Cardiac fibroblast (primary cell): ENCODE measurements around the gene NFATC1.
A peak's percentile ranks its signal among the peaks of the same experiment; 100 is the strongest.
"Not testable (repeated sequence)": the region's sequence is repeated elsewhere in the genome, so short reads cannot be mapped to it uniquely, and the experiment has no call there.

Source experiments
- DNase-seq, 2 donors: peaks; one replicate each; pipeline versions ENCODE4 v3.0.0 to v3.0.0-alpha.2; 2010; ENCODE audit warnings: low read depth in 2 of 2
- H3K4me3 ChIP-seq, 2 donors: replicated peaks in 1 of 2; 1 replicate in 1 of 2; 2 replicates in 1 of 2; pipeline ENCODE4 v1.5.1; 2011; ENCODE audit warnings: low read depth in 2 of 2, low read length in 2 of 2, mild to moderate bottlenecking in 2 of 2, moderate library complexity in 1 of 2
- TF ChIP-seq, protein P1 (sequence below): IDR thresholded peaks from one replicate; pipeline ENCODE4 v1.5.1; 2011; ENCODE audit warnings: low read depth, mild to moderate bottlenecking, low read length, inconsistent platforms

The NFATC1 gene

DNA sequence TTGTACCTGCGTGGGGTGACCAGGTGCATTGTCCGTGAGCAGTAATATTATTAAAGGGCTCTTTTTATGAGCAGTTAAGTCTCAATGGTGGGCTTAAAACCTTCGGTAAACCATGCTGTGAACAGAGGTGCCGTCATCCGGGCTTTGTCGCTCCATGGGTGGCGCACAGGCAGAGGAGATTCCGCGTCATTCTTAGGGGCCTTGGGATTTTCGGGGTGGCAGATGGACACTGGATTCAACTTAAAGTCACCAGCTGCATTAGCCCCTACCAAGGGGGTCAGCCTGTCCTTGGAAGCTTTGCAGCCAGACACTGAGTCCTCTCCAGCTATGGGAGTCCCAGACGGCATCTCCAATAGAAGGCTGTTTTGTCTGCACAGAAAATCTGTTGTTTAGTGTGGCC, 107.7 kb downstream of the NFATC1 start:
- TF ChIP-seq, protein P1, sequence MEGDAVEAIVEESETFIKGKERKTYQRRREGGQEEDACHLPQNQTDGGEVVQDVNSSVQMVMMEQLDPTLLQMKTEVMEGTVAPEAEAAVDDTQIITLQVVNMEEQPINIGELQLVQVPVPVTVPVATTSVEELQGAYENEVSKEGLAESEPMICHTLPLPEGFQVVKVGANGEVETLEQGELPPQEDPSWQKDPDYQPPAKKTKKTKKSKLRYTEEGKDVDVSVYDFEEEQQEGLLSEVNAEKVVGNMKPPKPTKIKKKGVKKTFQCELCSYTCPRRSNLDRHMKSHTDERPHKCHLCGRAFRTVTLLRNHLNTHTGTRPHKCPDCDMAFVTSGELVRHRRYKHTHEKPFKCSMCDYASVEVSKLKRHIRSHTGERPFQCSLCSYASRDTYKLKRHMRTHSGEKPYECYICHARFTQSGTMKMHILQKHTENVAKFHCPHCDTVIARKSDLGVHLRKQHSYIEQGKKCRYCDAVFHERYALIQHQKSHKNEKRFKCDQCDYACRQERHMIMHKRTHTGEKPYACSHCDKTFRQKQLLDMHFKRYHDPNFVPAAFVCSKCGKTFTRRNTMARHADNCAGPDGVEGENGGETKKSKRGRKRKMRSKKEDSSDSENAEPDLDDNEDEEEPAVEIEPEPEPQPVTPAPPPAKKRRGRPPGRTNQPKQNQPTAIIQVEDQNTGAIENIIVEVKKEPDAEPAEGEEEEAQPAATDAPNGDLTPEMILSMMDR: no peak
- no peak for DNase-seq
- H3K4me3 ChIP-seq: no peak overlapping the region

- TF ChIP-seq, protein P1: no peak
- H3K4me3 ChIP-seq: no peak overlapping the region
- DNase-seq: no peak
Observed at GRCh38 chr18:79504034-79504433, 108.3 kb downstream of the NFATC1 start.

GRCh38 chr18:79504495-79504894, 108.8 kb downstream of the NFATC1 start:
- H3K4me3 ChIP-seq, DNase-seq: not testable (repeated sequence)

- DNase-seq, H3K4me3 ChIP-seq: not testable (repeated sequence)
Observed at GRCh38 chr18:79505465-79505864, 109.7 kb downstream of the NFATC1 start.

- TF ChIP-seq, protein P1: no peak
- DNase-seq: peak; percentile 50 to 80
- H3K4me3 ChIP-seq: no peak overlapping the region
Observed at GRCh38 chr18:79506191-79507075, 110.7 kb downstream of the NFATC1 start.

DNA sequence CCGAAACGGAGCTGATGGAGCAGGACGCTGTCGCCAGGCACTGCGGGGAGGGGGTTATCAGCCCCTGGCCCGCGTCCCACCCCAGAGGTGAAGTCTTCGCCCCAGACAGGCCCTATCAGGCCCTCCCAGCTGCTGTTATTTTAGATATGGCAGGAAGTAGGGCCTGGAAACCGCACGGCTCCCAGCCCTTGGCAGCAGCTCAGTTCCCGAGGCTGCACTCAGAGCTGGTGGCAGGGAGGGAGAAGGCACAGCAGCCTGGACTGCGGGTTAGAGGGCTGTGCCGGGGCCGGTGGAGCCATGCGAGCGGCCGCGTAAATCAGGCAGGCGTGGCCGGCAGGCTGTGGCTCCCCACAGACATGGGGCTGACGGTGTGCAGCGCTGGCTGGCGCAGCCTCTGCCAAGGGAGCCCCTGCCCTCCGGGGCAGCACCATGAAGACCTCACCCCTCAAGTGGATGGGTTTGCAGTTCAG, 111.4 kb downstream of the NFATC1 start:
- DNase-seq: peak; percentile 59 to 83
- TF ChIP-seq, protein P1: no peak
- peak overlapping the region; percentile 31 to 32 for H3K4me3 ChIP-seq

DNA sequence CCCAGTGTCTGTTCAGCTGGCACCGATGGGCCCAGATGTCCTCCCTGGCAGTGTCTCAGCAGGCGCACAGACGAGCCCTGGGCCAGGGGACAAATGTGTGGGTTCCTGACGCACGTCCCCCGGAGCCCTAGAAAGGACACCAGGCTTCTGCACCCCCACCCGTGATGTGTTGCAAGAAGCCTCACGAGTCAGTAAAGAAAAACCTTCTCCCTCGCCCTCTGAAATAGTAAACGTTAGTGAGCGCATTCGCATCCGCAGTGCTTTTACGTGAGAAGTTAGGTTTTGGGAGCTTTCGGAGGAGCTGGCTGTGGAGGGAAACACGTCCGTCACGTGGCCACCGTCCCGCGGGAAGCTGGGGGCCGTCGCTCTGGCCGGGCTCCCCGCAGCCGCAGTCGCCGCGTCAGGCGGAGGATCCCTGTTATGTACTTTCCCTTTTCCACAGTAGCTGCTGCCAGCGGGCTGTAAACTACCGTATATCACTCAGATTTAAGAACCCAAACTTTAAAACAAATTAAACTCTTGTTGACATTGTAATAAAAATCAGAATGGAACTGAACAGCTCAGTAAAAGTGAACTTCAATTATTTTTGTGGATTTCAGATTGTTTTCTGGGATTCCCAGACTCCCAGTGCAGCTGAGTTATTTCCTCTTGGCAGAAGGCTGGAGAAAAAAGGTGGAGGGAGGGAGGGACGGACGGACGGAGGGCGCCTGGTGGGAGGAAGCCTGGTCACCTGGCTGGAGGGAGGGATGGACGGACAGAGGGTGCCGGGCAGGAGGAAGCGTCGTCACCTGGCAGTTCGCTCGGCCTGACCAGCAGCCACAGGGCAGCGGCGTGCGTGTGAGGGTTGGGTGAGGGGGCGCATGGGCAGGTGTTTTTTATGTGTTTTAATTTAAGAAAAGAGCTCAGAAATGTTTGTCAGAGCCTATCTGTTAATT, 112.1 kb downstream of the NFATC1 start:
- peak overlapping the region; percentile 31 to 32 for H3K4me3 ChIP-seq

More for the DNA sequence above, 112.1 kb downstream of the NFATC1 start:
- TF ChIP-seq, protein P1: no peak
- DNase-seq: peak; percentile 74 to 77
